B cell (primary cell): Measurements from ENCODE around the gene NCOA3. TPM values are rescaled to one million over a fixed set of nuclear protein-coding genes. Genes with fewer than 3 reads are reported as not detected.

ENCODE experiments used
- ATAC-seq: fragments of 200-7000 bp; cut with Tn5 transposase; one replicate; pipeline ENCODE4 v1.10.0; 2021; ENCODE audit warnings: low read depth, mild to moderate bottlenecking, moderate number of reproducible peaks, moderate library complexity
- CTCF ChIA-PET: fragments of 350-600 bp; sonication (Branson Sonifier 250); formaldehyde crosslinking; loops from one replicate; lab custom pipeline; 2021; ENCODE audit warnings: antibody characterized with exemption, inconsistent platforms; lab: Charles Lee
- POLR2A ChIA-PET: fragments of 350-600 bp; sonication (Branson Sonifier 250); formaldehyde crosslinking; loops from one replicate; lab custom pipeline; 2021; ENCODE audit warnings: antibody characterized with exemption; lab: Charles Lee
- DNase-seq: peaks from one replicate; pipeline ENCODE4 v3.0.0; 2013
- H2AFZ ChIP-seq: 2 replicates; pipeline ENCODE4 v1.6.1; 2012; ENCODE audit warnings: mild to moderate bottlenecking, low read depth, low read length; ENCODE audit not compliant: insufficient read depth, poor library complexity, severe bottlenecking
- H3K27ac ChIP-seq, 2 donors: 1 replicate in 1 of 2; 2 replicates in 1 of 2; pipeline ENCODE4 v1.5.1; 2012 to 2013; ENCODE audit warnings: low read length in 2 of 2, mild to moderate bottlenecking in 2 of 2, moderate library complexity in 1 of 2
- H3K27me3 ChIP-seq, 4 experiments: fragments of 200-600 bp in 1 of 4; sonication (generic) in 1 of 4; replicated peaks in 1 of 4; 1 replicate in 2 of 4; 2 replicates in 2 of 4; pipeline versions ENCODE4 v1.6.1 to v1.7.0; 2013 to 2016; ENCODE audit warnings: low read length in 3 of 4, mild to moderate bottlenecking in 2 of 4, mixed read lengths in 1 of 4, moderate library complexity in 1 of 4; ENCODE audit not compliant: insufficient read depth in 4 of 4, control insufficient read depth in 3 of 4; ENCODE audit errors: control extremely low read depth in 1 of 4
- H3K36me3 ChIP-seq, 2 experiments: replicated peaks in 1 of 2; 1 replicate in 1 of 2; 2 replicates in 1 of 2; pipeline versions ENCODE4 v1.6.1 to v1.7.1; 2013; ENCODE audit warnings: low read length in 1 of 2; ENCODE audit not compliant: insufficient read depth in 2 of 2, control insufficient read depth in 1 of 2; ENCODE audit errors: control extremely low read depth in 1 of 2, extremely low read depth in 1 of 2
- H3K4me1 ChIP-seq, 2 donors: fragments of 200-600 bp in 1 of 2; sonication (generic) in 1 of 2; 1 replicate in 1 of 2; 2 replicates in 1 of 2; pipeline versions ENCODE4 v1.5.1 to v1.6.1; 2013 to 2017; ENCODE audit warnings: low read length in 2 of 2; ENCODE audit not compliant: control insufficient read depth in 2 of 2, insufficient read depth in 2 of 2
- H3K4me2 ChIP-seq: replicated peaks from 2 replicates; pipeline ENCODE3; 2012; ENCODE audit warnings: mild to moderate bottlenecking, low read depth, low read length; ENCODE audit not compliant: poor library complexity, severe bottlenecking
- H3K4me3 ChIP-seq, 5 experiments: fragments of 200-600 bp in 1 of 5; sonication (generic) in 1 of 5; 1 replicate in 3 of 5; 2 replicates in 2 of 5; pipeline versions ENCODE4 v1.5.1 to v1.7.0; 2011 to 2016; ENCODE audit warnings: low read length in 4 of 5, mild to moderate bottlenecking in 4 of 5, low read depth in 2 of 5, control low read depth in 1 of 5, moderate library complexity in 1 of 5; ENCODE audit not compliant: insufficient read depth in 1 of 5; ENCODE audit errors: control extremely low read depth in 1 of 5, extremely low read depth in 1 of 5
- H3K79me2 ChIP-seq: fragments of 200-600 bp; sonication (generic); one replicate; pipeline ENCODE4 v1.6.0; 2016; ENCODE audit warnings: low read length; ENCODE audit not compliant: control insufficient read depth, insufficient read depth
- H3K9ac ChIP-seq: fragments of 200-600 bp; sonication (generic); 2 replicates; pipeline ENCODE4 v1.6.1; 2017; ENCODE audit warnings: mild to moderate bottlenecking, low read length, moderate library complexity
- H3K9me3 ChIP-seq, 3 donors: one replicate each; pipeline versions ENCODE4 v1.6.1 to v1.7.1; 2013; ENCODE audit warnings: low read length in 2 of 3; ENCODE audit not compliant: control insufficient read depth in 2 of 3, insufficient read depth in 1 of 3; ENCODE audit errors: control extremely low read depth in 1 of 3
- H4K20me1 ChIP-seq: 2 replicates; pipeline ENCODE4 v1.6.0; 2012; ENCODE audit warnings: mild to moderate bottlenecking, low read length; ENCODE audit not compliant: insufficient read depth, control insufficient read depth, poor library complexity, severe bottlenecking
- H3K27ac Mint-ChIP-seq: one replicate; pipeline ENCODE4 v1.8.0; 2021; ENCODE audit warnings: mixed read lengths
- H3K27me3 Mint-ChIP-seq: one replicate; pipeline ENCODE4 v1.8.0; 2021; ENCODE audit warnings: mixed read lengths
- H3K4me1 Mint-ChIP-seq: one replicate; pipeline ENCODE4 v1.8.0; 2021; ENCODE audit warnings: mixed read lengths
- H3K4me3 Mint-ChIP-seq: one replicate; pipeline ENCODE4 v1.8.0; 2021; ENCODE audit warnings: mixed read lengths
- H3K9me3 Mint-ChIP-seq: one replicate; pipeline ENCODE4 v1.8.0; 2022; ENCODE audit warnings: mixed read lengths; ENCODE audit not compliant: insufficient read depth
- EZH2 ChIP-seq: IDR thresholded peaks from 2 replicates; pipeline ENCODE4 v1.6.1; 2012; ENCODE audit warnings: borderline replicate concordance, low read depth, mild to moderate bottlenecking, moderate library complexity, low read length; ENCODE audit not compliant: insufficient read depth, poor library complexity, severe bottlenecking
- WGBS: methylation state at CpG from one replicate; pipeline ENCODE4 v1.1.5; 2013; ENCODE audit warnings: missing lambda C conversion rate; ENCODE audit not compliant: insufficient coverage; 5-methylcytosine and 5-hydroxymethylcytosine counted together
- intact Hi-C: fragments of 100-400 bp; cut with micrococcal nuclease; formaldehyde crosslinking; loops from one replicate; pipeline ENCODE4 v1.10.0; 2022
- polyA plus RNA-seq: library from polyadenylated mRNA; depleted of rRNA; stranded (reverse); fragments of >200 nt; gene quantifications from 2 replicates; pipeline ENCODE4 v1.2.3, GENCODE V29; 2012
- total RNA-seq, 2 donors: library from RNA; stranded (reverse); fragments of 120-200 nt in 1 of 2; gene quantifications; 1 replicate in 1 of 2; 2 replicates in 1 of 2; pipeline versions ENCODE4 v1.2.3 to v1.2.4, GENCODE V29; 2013 to 2022
- TF ChIP-seq, protein P1 (sequence below): fragments of 200-600 bp; IDR thresholded peaks from one replicate; pipeline ENCODE4 v1.8.0; 2022; ENCODE audit warnings: antibody characterized with exemption, mild to moderate bottlenecking

The NCOA3 gene
- total and polyA plus RNA-seq, 2 donors (not counting 1 experiment from before 2014, with no cell fraction given) = 54.0 to 309 TPM

DNA sequence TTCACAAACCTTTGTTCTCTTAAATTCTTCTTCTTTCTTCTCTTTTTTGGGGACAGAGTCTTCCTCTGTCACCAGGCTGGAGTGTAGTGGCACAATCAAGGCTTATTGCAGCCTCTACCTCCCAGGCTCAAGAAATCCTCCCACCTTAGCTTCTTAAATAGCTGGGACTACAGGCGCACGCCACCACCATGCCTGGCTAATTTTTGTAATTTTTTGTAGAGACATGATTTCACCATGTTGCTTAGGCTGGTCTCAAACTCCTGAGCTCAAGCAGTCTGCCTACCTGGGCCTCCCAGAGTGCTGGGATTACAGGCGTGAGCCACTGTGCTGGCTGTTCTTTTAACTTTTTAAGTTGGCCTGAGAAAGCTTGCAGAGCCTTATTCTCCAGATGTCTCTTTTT lies 48.0 kb downstream of the NCOA3 start:
- TF ChIP-seq, protein P1, sequence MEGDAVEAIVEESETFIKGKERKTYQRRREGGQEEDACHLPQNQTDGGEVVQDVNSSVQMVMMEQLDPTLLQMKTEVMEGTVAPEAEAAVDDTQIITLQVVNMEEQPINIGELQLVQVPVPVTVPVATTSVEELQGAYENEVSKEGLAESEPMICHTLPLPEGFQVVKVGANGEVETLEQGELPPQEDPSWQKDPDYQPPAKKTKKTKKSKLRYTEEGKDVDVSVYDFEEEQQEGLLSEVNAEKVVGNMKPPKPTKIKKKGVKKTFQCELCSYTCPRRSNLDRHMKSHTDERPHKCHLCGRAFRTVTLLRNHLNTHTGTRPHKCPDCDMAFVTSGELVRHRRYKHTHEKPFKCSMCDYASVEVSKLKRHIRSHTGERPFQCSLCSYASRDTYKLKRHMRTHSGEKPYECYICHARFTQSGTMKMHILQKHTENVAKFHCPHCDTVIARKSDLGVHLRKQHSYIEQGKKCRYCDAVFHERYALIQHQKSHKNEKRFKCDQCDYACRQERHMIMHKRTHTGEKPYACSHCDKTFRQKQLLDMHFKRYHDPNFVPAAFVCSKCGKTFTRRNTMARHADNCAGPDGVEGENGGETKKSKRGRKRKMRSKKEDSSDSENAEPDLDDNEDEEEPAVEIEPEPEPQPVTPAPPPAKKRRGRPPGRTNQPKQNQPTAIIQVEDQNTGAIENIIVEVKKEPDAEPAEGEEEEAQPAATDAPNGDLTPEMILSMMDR = no peak
- no peak for TF ChIP-seq EZH2
- H3K36me3 ChIP-seq = peaks cover 1 to 30% of the 10 kb centered on the region in 2 experiments
- Mint-ChIP-seq H3K4me3 (no peak overlapping the region), H3K27ac (peak overlapping the region; percentile 17), H3K27me3 (no peaks in the 10 kb centered on the region), H3K4me1 (peaks cover 50% of the 10 kb centered on the region), H3K9me3 (no peaks in the 10 kb centered on the region)
- 100% methylated on average over 1 of the region's 3 CpGs for WGBS
- H3K4me1 ChIP-seq = peaks cover 22 to 25% of the 10 kb centered on the region in 2 donors
- peak overlapping the region in 1 of 2 donors; percentile 76 for H3K27ac ChIP-seq
- DNase-seq (no peak), ATAC-seq (no peak)
- peaks cover 85% of the 10 kb centered on the region for H3K79me2 ChIP-seq
- H4K20me1 ChIP-seq = peaks cover 57% of the 10 kb centered on the region
- no peaks in the 10 kb centered on the region for H3K27me3 ChIP-seq
- no peaks in the 10 kb centered on the region for H3K9me3 ChIP-seq
- H3K9ac ChIP-seq = no peak overlapping the region
- intact Hi-C loops = no loop called here
- no peak overlapping the region for H3K4me3 ChIP-seq
- POLR2A ChIA-PET = interaction anchor here (0.5 to 0.7 kb wide), 2 partner anchors 11 to 165 kb away, joined by 3 to 4 read pairs; no protein-coding TSS in a partner anchor
- H2AFZ ChIP-seq = no peak overlapping the region
- no peak overlapping the region for H3K4me2 ChIP-seq
- CTCF ChIA-PET = interaction anchor here (1.2 to 1.3 kb wide), 2 partner anchors 71 to 166 kb away, joined by 4 to 5 read pairs; no protein-coding TSS in a partner anchor

DNA sequence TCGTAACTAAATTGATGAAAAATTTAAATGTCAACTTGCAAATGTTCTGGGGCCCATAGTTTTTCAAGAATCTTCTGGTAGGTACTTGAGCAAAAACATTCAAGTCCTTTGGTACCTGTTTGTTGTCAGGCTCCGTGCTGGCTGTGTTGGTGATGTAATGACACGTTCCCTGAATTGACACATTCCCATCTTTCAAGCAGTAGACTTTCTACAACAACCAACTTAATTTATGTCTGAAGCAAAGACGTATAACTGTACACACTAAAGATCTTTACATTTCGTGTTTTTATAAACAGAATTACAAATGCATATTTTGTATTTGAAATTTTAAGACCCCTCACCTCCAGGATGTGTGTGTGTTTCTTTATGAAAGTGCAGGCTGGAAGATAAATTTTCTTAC lies 49.5 kb downstream of the NCOA3 start:
- no peaks in the 10 kb centered on the region for H3K9me3 Mint-ChIP-seq
- Histone ChIP-seq H3K27me3 (no peaks in the 10 kb centered on the region), H3K4me1 (peaks cover 10% of the 10 kb centered on the region in 2 donors), H3K79me2 (peaks cover 84% of the 10 kb centered on the region), H3K9ac (no peak overlapping the region), H3K4me3 (no peak overlapping the region), H3K27ac (peak overlapping the region in 1 of 2 donors; percentile 76), H3K36me3 (peaks cover 1 to 24% of the 10 kb centered on the region in 2 experiments), H2AFZ (no peak overlapping the region), H3K9me3 (no peaks in the 10 kb centered on the region), H3K4me2 (no peak overlapping the region), H4K20me1 (peaks cover 57% of the 10 kb centered on the region)
- ATAC-seq (no peak), DNase-seq (no peak)
- TF ChIP-seq, protein P1 = no peak
- TF ChIP-seq EZH2 = no peak
- POLR2A ChIA-PET = no interaction called here
- CTCF ChIA-PET = no interaction called here
- H3K4me3 Mint-ChIP-seq = no peak overlapping the region
- intact Hi-C loops = no loop called here
- no peaks in the 10 kb centered on the region for H3K27me3 Mint-ChIP-seq
- H3K4me1 Mint-ChIP-seq = peaks cover 48% of the 10 kb centered on the region
- peak overlapping the region; percentile 37 for H3K27ac Mint-ChIP-seq
- WGBS = 80% methylated on average over 1 of the region's 5 CpGs
